Measurements from ENCODE around the gene DGLUCY.

Gene DGLUCY

DNA sequence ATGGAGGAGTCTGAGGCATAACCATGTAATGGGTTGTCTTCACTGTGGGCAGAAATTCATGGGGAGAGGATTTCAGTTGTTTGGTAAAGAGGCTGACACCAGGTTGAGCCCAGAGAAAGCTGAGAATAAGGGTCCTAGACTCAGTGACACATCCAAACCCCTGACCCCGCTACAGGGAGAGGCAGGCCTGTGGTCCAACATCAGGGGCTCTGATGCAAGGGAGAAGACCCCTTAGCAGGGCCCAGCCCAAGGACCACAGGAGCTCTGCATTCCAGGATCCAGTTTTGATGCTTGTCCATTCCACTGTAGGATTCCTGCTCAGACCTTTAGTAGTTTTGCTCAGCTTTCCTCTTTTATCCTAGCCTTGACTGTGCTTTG is 115.1 kb downstream of the DGLUCY start:
- DNase-seq (ENCODE audit: low read depth, low spot score), result no peak
- Histone ChIP-seq H3K9me3 (ENCODE audit: insufficient read depth, low read length) (peaks cover 11% of the 10 kb centered on the region; the same call in 1 of the 2 replicates), H3K27me3 (ENCODE audit: insufficient read depth, insufficient read length) (no peaks in the 10 kb centered on the region), H3K4me1 (ENCODE audit: insufficient read depth, insufficient read length) (no peaks in the 10 kb centered on the region), H3K36me3 (ENCODE audit: insufficient read depth, insufficient read length, low read length) (peaks cover 9% of the 10 kb centered on the region), H3K4me3 (ENCODE audit: insufficient read length, low read depth) (no peak overlapping the region), H3K9ac (ENCODE audit: insufficient read length, low read depth) (no peak overlapping the region)
- TF ChIP-seq YY1 (IDR thresholded peaks at IDR 0.05; ENCODE audit: insufficient read depth, insufficient read length) (no peak), SUZ12 (IDR thresholded peaks at IDR 0.05; ENCODE audit: extremely low read depth, insufficient read depth, insufficient read length) (no peak), ZNF274 (IDR thresholded peaks at IDR 0.05; ENCODE audit: low read depth, low read length) (no peak)

DNA sequence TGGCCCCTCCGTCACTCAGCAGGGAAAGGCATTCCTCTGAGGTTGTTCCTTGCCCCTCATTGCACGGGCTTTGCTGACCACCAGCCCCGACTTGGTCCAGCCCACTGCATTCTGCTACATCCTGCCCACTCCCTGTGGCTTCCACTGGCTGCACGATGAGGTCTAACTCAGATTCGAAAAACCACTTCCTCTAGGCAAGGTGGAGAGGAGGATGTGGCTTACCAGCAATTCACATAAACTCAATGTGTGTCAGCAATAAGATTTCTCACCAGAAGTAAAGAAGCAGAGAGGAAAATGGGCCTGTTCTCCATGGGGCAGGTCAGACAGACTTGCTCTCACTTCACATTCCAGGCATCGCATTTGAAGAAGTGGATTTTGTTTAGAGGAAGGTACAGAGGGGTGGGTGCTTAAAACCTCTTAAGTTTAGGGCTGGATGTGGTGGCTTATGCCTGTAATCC is 115.9 kb downstream of the DGLUCY start:
- Histone ChIP-seq H3K36me3 (ENCODE audit: insufficient read depth, insufficient read length, low read length) (peaks cover 6% of the 10 kb centered on the region), H3K4me1 (ENCODE audit: insufficient read depth, insufficient read length) (no peaks in the 10 kb centered on the region), H3K27me3 (ENCODE audit: insufficient read depth, insufficient read length) (no peaks in the 10 kb centered on the region), H3K9ac (ENCODE audit: insufficient read length, low read depth) (no peak overlapping the region), H3K9me3 (ENCODE audit: insufficient read depth, low read length) (peaks cover 11% of the 10 kb centered on the region; the same call in 1 of the 2 replicates), H3K4me3 (ENCODE audit: insufficient read length, low read depth) (no peak overlapping the region)
- no peak for DNase-seq (ENCODE audit: low read depth, low spot score)
- TF ChIP-seq SUZ12 (IDR thresholded peaks at IDR 0.05; ENCODE audit: extremely low read depth, insufficient read depth, insufficient read length) (no peak), ZNF274 (IDR thresholded peaks at IDR 0.05; ENCODE audit: low read depth, low read length) (no peak), YY1 (IDR thresholded peaks at IDR 0.05; ENCODE audit: insufficient read depth, insufficient read length) (no peak)

DNA sequence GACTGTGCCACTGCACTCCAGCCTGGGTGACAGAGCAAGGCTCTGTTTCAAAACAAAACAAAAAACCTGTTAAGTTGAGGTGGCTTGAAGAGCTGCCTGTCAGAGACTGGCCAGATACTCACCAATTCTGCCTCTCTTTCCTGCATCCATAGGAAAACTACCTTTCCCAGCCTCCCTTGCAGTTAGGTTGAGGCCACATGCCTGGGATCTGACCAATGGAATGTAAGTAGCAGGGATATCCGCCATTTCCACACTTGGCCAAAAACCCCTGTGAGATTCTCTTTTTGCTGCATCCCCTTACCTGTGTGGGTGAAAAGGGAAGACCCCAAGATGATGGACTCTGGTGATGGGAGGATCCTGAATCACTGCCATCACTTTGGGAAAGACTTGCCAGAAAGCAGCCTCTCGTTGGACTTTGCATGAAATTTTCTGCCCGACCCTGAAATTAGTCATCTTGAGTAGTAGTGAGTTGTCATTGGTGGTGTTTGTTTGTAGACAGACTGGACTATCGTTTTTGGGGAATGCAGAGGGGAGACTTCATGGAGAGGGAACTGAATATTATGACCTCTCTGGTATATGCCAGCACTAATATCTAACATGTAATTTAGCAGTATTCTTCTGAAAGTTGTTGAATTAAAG is 116.6 kb downstream of the DGLUCY start:
- Histone ChIP-seq H3K36me3 (ENCODE audit: insufficient read depth, insufficient read length, low read length) (no peaks in the 10 kb centered on the region), H3K9me3 (ENCODE audit: insufficient read depth, low read length) (peaks cover 11% of the 10 kb centered on the region; the same call in 1 of the 2 replicates), H3K4me1 (ENCODE audit: insufficient read depth, insufficient read length) (no peaks in the 10 kb centered on the region), H3K9ac (ENCODE audit: insufficient read length, low read depth) (no peak overlapping the region), H3K4me3 (ENCODE audit: insufficient read length, low read depth) (no peak overlapping the region), H3K27me3 (ENCODE audit: insufficient read depth, insufficient read length) (no peaks in the 10 kb centered on the region)
- no peak for DNase-seq (ENCODE audit: low read depth, low spot score)
- TF ChIP-seq YY1 (IDR thresholded peaks at IDR 0.05; ENCODE audit: insufficient read depth, insufficient read length) (no peak), ZNF274 (IDR thresholded peaks at IDR 0.05; ENCODE audit: low read depth, low read length) (no peak), SUZ12 (IDR thresholded peaks at IDR 0.05; ENCODE audit: extremely low read depth, insufficient read depth, insufficient read length) (no peak)

DNA sequence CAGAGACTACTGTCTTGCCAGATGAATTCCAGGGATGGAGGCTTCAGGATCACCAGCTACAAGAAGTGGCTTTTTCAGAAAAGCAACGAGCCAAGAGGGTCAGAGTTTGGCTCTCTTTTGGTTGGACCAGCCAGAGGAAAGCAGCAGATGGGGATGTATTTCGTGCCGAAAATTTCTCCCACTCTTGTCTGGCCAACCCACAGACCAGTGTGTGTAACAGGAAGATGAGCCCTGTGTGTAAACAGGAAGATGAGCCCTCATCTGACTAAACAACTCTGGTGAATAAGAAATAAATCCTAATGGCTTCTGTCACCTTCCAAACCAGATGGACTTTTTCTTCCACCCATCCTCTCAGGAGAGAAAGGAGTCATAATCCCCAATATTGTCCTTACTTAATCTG is 117.6 kb downstream of the DGLUCY start:
- no peak overlapping the region for H3K9ac ChIP-seq (ENCODE audit: insufficient read length, low read depth)
- no peaks in the 10 kb centered on the region for H3K36me3 ChIP-seq (ENCODE audit: insufficient read depth, insufficient read length, low read length)
- no peaks in the 10 kb centered on the region for H3K27me3 ChIP-seq (ENCODE audit: insufficient read depth, insufficient read length)
- TF ChIP-seq SUZ12 (IDR thresholded peaks at IDR 0.05; ENCODE audit: extremely low read depth, insufficient read depth, insufficient read length) (no peak), ZNF274 (IDR thresholded peaks at IDR 0.05; ENCODE audit: low read depth, low read length) (no peak), YY1 (IDR thresholded peaks at IDR 0.05; ENCODE audit: insufficient read depth, insufficient read length) (no peak)
- no peak for DNase-seq (ENCODE audit: low read depth, low spot score)
- H3K4me3 ChIP-seq (ENCODE audit: insufficient read length, low read depth), result no peak overlapping the region
- H3K9me3 ChIP-seq (ENCODE audit: insufficient read depth, low read length), result peaks cover 11% of the 10 kb centered on the region; the same call in 1 of the 2 replicates
- H3K4me1 ChIP-seq (ENCODE audit: insufficient read depth, insufficient read length), result no peaks in the 10 kb centered on the region

DNA sequence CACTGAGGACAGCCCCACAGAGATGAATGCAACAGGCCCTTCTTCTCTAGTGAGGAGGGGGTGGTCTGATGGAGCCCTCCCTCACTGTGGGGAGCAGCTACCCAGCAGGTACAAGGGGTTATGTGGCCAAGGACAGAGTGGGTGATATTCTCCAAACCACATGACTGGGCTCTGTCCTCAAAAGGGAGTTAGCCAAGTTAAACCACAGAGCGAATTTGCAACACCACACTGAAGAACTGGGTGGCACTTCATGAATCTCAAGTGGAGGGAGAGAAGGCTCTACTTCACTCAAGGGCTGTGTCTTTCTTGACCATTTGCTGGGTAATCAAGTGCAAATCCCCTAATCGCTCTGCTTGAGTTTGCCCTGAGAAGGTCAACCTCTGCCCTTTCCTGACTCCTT is 118.2 kb downstream of the DGLUCY start:
- TF ChIP-seq YY1 (IDR thresholded peaks at IDR 0.05; ENCODE audit: insufficient read depth, insufficient read length) (no peak), ZNF274 (IDR thresholded peaks at IDR 0.05; ENCODE audit: low read depth, low read length) (no peak), SUZ12 (IDR thresholded peaks at IDR 0.05; ENCODE audit: extremely low read depth, insufficient read depth, insufficient read length) (no peak)
- Histone ChIP-seq H3K9ac (ENCODE audit: insufficient read length, low read depth) (no peak overlapping the region), H3K27me3 (ENCODE audit: insufficient read depth, insufficient read length) (no peaks in the 10 kb centered on the region), H3K4me3 (ENCODE audit: insufficient read length, low read depth) (no peak overlapping the region), H3K4me1 (ENCODE audit: insufficient read depth, insufficient read length) (no peaks in the 10 kb centered on the region), H3K9me3 (ENCODE audit: insufficient read depth, low read length) (peaks cover 11% of the 10 kb centered on the region; the same call in 1 of the 2 replicates), H3K36me3 (ENCODE audit: insufficient read depth, insufficient read length, low read length) (no peaks in the 10 kb centered on the region)
- no peak for DNase-seq (ENCODE audit: low read depth, low spot score)

DNA sequence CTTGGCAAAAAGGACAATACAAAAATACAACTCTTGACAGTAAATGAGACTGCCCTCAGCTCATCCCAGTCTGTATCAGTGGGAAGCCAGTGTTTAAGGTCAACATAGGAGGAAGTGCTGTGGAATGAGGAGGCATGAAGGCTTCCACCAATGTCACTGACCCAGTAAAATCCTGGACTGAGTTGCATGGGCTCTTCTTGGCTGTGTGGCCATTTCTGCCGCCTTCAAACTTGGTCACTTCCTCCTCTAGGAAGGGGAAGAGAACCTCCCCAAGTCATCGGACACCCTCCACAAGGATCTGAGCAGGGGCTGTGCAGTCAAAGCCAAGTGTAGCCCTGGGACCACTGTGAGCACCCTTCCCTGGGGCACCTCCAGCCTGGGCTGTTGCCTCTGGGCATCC is 118.7 kb downstream of the DGLUCY start:
- no peak for TF ChIP-seq ZNF274 (IDR thresholded peaks at IDR 0.05; ENCODE audit: low read depth, low read length)
- no peak for TF ChIP-seq YY1 (IDR thresholded peaks at IDR 0.05; ENCODE audit: insufficient read depth, insufficient read length)
- TF ChIP-seq SUZ12 (IDR thresholded peaks at IDR 0.05; ENCODE audit: extremely low read depth, insufficient read depth, insufficient read length), result no peak
- no peak overlapping the region for H3K4me3 ChIP-seq (ENCODE audit: insufficient read length, low read depth)
- no peaks in the 10 kb centered on the region for H3K27me3 ChIP-seq (ENCODE audit: insufficient read depth, insufficient read length)
- no peaks in the 10 kb centered on the region for H3K4me1 ChIP-seq (ENCODE audit: insufficient read depth, insufficient read length)
- peaks cover 11% of the 10 kb centered on the region; the same call in 1 of the 2 replicates for H3K9me3 ChIP-seq (ENCODE audit: insufficient read depth, low read length)
- H3K36me3 ChIP-seq (ENCODE audit: insufficient read depth, insufficient read length, low read length), result no peaks in the 10 kb centered on the region
- H3K9ac ChIP-seq (ENCODE audit: insufficient read length, low read depth), result no peak overlapping the region
- no peak for DNase-seq (ENCODE audit: low read depth, low spot score)

DNA sequence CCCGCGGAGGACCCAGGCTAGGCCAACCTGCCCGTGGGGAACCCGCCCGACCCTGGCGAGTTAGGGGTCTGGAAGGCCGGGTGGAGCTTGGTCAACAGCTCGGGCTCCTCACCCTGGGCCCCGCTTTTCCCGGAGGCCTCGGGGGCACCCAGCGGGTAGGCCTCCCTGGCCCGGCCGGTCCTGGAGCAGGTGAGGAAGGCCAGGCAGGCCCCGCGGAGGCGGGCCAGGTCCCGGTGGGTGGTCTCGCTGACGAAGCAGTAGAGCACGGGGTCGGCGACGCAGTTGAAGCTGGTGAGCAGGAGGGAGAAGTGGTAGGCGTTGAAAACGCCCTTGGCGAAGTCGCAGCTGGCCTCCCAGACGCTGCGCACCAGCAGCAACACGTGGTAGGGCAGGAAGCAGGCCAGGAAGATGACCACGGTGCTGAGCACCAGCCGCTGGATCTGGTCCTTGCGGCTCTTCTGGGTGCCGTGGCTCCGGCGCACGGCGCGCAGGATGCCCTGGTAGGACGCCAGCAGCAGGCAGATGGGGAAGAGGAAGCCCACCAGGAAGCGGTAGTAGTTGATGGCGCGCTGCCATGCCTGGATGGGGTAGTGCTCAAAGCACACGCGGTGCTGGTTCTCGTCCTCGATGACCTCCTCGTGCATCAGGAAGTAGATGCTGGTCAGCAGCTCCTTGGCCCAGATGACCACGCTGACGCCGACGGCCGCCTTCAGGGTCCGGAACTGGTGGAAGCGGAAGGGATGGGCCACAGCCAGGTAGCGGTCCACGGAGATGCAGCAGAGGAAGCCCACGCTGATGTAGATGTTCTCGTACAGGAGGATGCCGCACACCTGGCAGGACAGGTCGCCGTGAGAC is 120.3 kb downstream of the DGLUCY start:
- Histone ChIP-seq H3K9ac (ENCODE audit: insufficient read length, low read depth) (no peak overlapping the region), H3K4me1 (ENCODE audit: insufficient read depth, insufficient read length) (no peaks in the 10 kb centered on the region), H3K36me3 (ENCODE audit: insufficient read depth, insufficient read length, low read length) (no peaks in the 10 kb centered on the region), H3K27me3 (ENCODE audit: insufficient read depth, insufficient read length) (no peaks in the 10 kb centered on the region), H3K4me3 (ENCODE audit: insufficient read length, low read depth) (no peak overlapping the region), H3K9me3 (ENCODE audit: insufficient read depth, low read length) (peaks cover 11% of the 10 kb centered on the region; the same call in 1 of the 2 replicates)
- no peak for TF ChIP-seq SUZ12 (IDR thresholded peaks at IDR 0.05; ENCODE audit: extremely low read depth, insufficient read depth, insufficient read length)
- TF ChIP-seq YY1 (IDR thresholded peaks at IDR 0.05; ENCODE audit: insufficient read depth, insufficient read length), result no peak
- TF ChIP-seq ZNF274 (IDR thresholded peaks at IDR 0.05; ENCODE audit: low read depth, low read length), result no peak
- DNase-seq (ENCODE audit: low read depth, low spot score), result no peak

Measured in NT2/D1 (cell line).